Activated CD8-positive, alpha-beta memory T cell treated with anti-CD3 and anti-CD28 coated beads, Interleukin-2, amount 10 ng/mL, durations not matched to agents 7 days and 5 days (primary cell): ENCODE data around the gene HECTD4. TPM values are rescaled to one million over a fixed set of nuclear protein-coding genes. Genes with fewer than 3 reads are reported as not detected.
A peak's percentile ranks its signal among the peaks of the same experiment; 100 is the strongest.

Experiments
- ATAC-seq: fragments of 150-1000 bp; cut with Tn5 transposase; one replicate; pipeline ENCODE4 v1.10.0; 2021; ENCODE audit warnings: moderate library complexity
- CTCF ChIA-PET: fragments of 350-600 bp; sonication (Branson Sonifier 250); formaldehyde crosslinking; loops from one replicate; lab custom pipeline; 2021; ENCODE audit warnings: antibody characterized with exemption; lab: Charles Lee
- DNase-seq: peaks from one replicate; pipeline ENCODE4 v3.0.0-alpha.2; 2020
- H3K27ac Mint-ChIP-seq: one replicate; pipeline ENCODE4 v1.8.0; 2021; ENCODE audit warnings: mild to moderate bottlenecking, mixed read lengths
- H3K27me3 Mint-ChIP-seq: one replicate; pipeline ENCODE4 v1.8.0; 2021; ENCODE audit warnings: mixed read lengths
- H3K36me3 Mint-ChIP-seq: one replicate; pipeline ENCODE4 v1.8.0; 2021; ENCODE audit warnings: mild to moderate bottlenecking, mixed read lengths
- H3K4me1 Mint-ChIP-seq: one replicate; pipeline ENCODE4 v1.8.0; 2021; ENCODE audit warnings: mixed read lengths
- H3K4me3 Mint-ChIP-seq: one replicate; pipeline ENCODE4 v1.8.0; 2021; ENCODE audit warnings: mild to moderate bottlenecking, moderate library complexity, mixed read lengths
- H3K9me3 Mint-ChIP-seq: one replicate; pipeline ENCODE4 v1.8.0; 2022; ENCODE audit warnings: low read depth, mixed read lengths
- total RNA-seq, 2 experiments: library from RNA; stranded (reverse); gene quantifications; one replicate each; pipeline ENCODE4 v1.2.3, GENCODE V29; 2021

Gene HECTD4
- total RNA-seq, 2 experiments from 2014 or later = 49.3 to 55.4 TPM

- CTCF ChIA-PET = interaction anchor here (1.5 kb wide), 1 partner anchor 18 kb away, joined by 6 read pairs; no protein-coding TSS in a partner anchor
- peak; percentile 27 for DNase-seq
- Mint-ChIP-seq H3K27me3 (no peaks in the 10 kb centered on the region), H3K27ac (no peak overlapping the region), H3K4me3 (no peak overlapping the region), H3K9me3 (no peaks in the 10 kb centered on the region), H3K36me3 (peaks cover 68% of the 10 kb centered on the region), H3K4me1 (no peaks in the 10 kb centered on the region)
- no peak for ATAC-seq
These were observed 230.3 kb downstream of the HECTD4 start for GRCh38 chr12:112151766-112152541.

- H3K27ac Mint-ChIP-seq = peak overlapping the region; percentile 9
- H3K27me3 Mint-ChIP-seq = no peaks in the 10 kb centered on the region
- no peak overlapping the region for H3K4me3 Mint-ChIP-seq
- CTCF ChIA-PET = no interaction called here
- no peaks in the 10 kb centered on the region for H3K9me3 Mint-ChIP-seq
- peaks cover 65% of the 10 kb centered on the region for H3K36me3 Mint-ChIP-seq
- ATAC-seq (no peak), DNase-seq (peak; percentile 30)
- no peaks in the 10 kb centered on the region for H3K4me1 Mint-ChIP-seq
These were observed 232.6 kb downstream of the HECTD4 start for GRCh38 chr12:112149596-112149995.

GRCh38 chr12:112148031-112148513 is 234.2 kb downstream of the HECTD4 start:
- H3K4me1 Mint-ChIP-seq = no peaks in the 10 kb centered on the region
- ATAC-seq (no peak), DNase-seq (peak; percentile 29)
- H3K9me3 Mint-ChIP-seq = no peaks in the 10 kb centered on the region
- H3K4me3 Mint-ChIP-seq = no peak overlapping the region
- H3K36me3 Mint-ChIP-seq = peaks cover 60% of the 10 kb centered on the region
- H3K27ac Mint-ChIP-seq = no peak overlapping the region
- CTCF ChIA-PET = interaction anchor here (1.2 to 1.4 kb wide), 2 partner anchors 9 to 15 kb away, joined by 3 read pairs; no protein-coding TSS in a partner anchor
- no peaks in the 10 kb centered on the region for H3K27me3 Mint-ChIP-seq

- no peaks in the 10 kb centered on the region for H3K4me1 Mint-ChIP-seq
- peak; percentile 11 for DNase-seq
- peaks cover 53% of the 10 kb centered on the region for H3K36me3 Mint-ChIP-seq
- H3K27ac Mint-ChIP-seq = no peak overlapping the region
- CTCF ChIA-PET = no interaction called here
- no peaks in the 10 kb centered on the region for H3K9me3 Mint-ChIP-seq
- no peaks in the 10 kb centered on the region for H3K27me3 Mint-ChIP-seq
- no peak for ATAC-seq
- H3K4me3 Mint-ChIP-seq = no peak overlapping the region
These were observed 236.1 kb downstream of the HECTD4 start for GRCh38 chr12:112146123-112146522.

GRCh38 chr12:112140728-112141127 is 241.5 kb downstream of the HECTD4 start:
- Mint-ChIP-seq H3K4me3 (no peak overlapping the region), H3K4me1 (no peaks in the 10 kb centered on the region), H3K27me3 (no peaks in the 10 kb centered on the region), H3K9me3 (no peaks in the 10 kb centered on the region), H3K36me3 (peaks cover 48% of the 10 kb centered on the region), H3K27ac (no peak overlapping the region)
- peak; percentile 19 for DNase-seq
- ATAC-seq = no peak
- CTCF ChIA-PET = no interaction called here

GRCh38 chr12:112134731-112135130 is 247.5 kb downstream of the HECTD4 start:
- Mint-ChIP-seq H3K4me1 (peaks cover 24% of the 10 kb centered on the region), H3K4me3 (no peak overlapping the region), H3K27ac (no peak overlapping the region), H3K27me3 (no peaks in the 10 kb centered on the region), H3K9me3 (no peaks in the 10 kb centered on the region), H3K36me3 (peaks cover 37% of the 10 kb centered on the region)
- ATAC-seq = no peak
- DNase-seq = no peak
- CTCF ChIA-PET = no interaction called here

- H3K9me3 Mint-ChIP-seq = no peaks in the 10 kb centered on the region
- no peak for DNase-seq
- H3K4me1 Mint-ChIP-seq = peaks cover 35% of the 10 kb centered on the region
- H3K36me3 Mint-ChIP-seq = peaks cover 34% of the 10 kb centered on the region
- no peak overlapping the region for H3K4me3 Mint-ChIP-seq
- H3K27me3 Mint-ChIP-seq = no peaks in the 10 kb centered on the region
- CTCF ChIA-PET = interaction anchor here (0.8 to 1.3 kb wide), 5 partner anchors 15 to 120 kb away, joined by 3 to 5 read pairs (median 3); partner anchors contain the start of gene ERP29
- H3K27ac Mint-ChIP-seq = no peak overlapping the region
- no peak for ATAC-seq
These were observed 248.8 kb downstream of the HECTD4 start for GRCh38 chr12:112133418-112133817.

- CTCF ChIA-PET = interaction anchor here (0.6 to 1.3 kb wide), 5 partner anchors 58 to 252 kb away, joined by 3 read pairs; no protein-coding TSS in a partner anchor
- Mint-ChIP-seq H3K4me3 (peak overlapping the region; percentile 33), H3K36me3 (peaks cover 34% of the 10 kb centered on the region), H3K4me1 (peaks cover 50% of the 10 kb centered on the region), H3K9me3 (no peaks in the 10 kb centered on the region), H3K27ac (peak overlapping the region; percentile 56), H3K27me3 (no peaks in the 10 kb centered on the region)
- ATAC-seq = no peak
- no peak for DNase-seq
These were observed 250.5 kb downstream of the HECTD4 start for GRCh38 chr12:112131686-112132085.

GRCh38 chr12:112130441-112130998 is 251.7 kb downstream of the HECTD4 start:
- ATAC-seq = peak; percentile 63
- Mint-ChIP-seq H3K27ac (peak overlapping the region; percentile 90), H3K9me3 (no peaks in the 10 kb centered on the region), H3K36me3 (peaks cover 29% of the 10 kb centered on the region), H3K27me3 (no peaks in the 10 kb centered on the region), H3K4me3 (peak overlapping the region; percentile 69), H3K4me1 (peaks cover 54% of the 10 kb centered on the region)
- CTCF ChIA-PET = interaction anchor here (0.6 to 1.6 kb wide), 10 partner anchors 19 to 256 kb away, joined by 3 to 9 read pairs (median 3); partner anchors contain the start of genes ERP29, NAA25 and TMEM116
- DNase-seq = no peak

- CTCF ChIA-PET = interaction anchor here (0.6 kb wide), 1 partner anchor 182 kb away, joined by 4 read pairs; no protein-coding TSS in a partner anchor
- H3K4me3 Mint-ChIP-seq = peak overlapping the region; percentile 82
- no peak for DNase-seq
- no peak for ATAC-seq
- H3K9me3 Mint-ChIP-seq = no peaks in the 10 kb centered on the region
- H3K27ac Mint-ChIP-seq = peak overlapping the region; percentile 85
- no peaks in the 10 kb centered on the region for H3K27me3 Mint-ChIP-seq
- H3K36me3 Mint-ChIP-seq = peaks cover 11% of the 10 kb centered on the region
- peaks cover 49% of the 10 kb centered on the region for H3K4me1 Mint-ChIP-seq
These were observed 255.3 kb downstream of the HECTD4 start for GRCh38 chr12:112126911-112127310.

GRCh38 chr12:112126000-112126438 is 256.2 kb downstream of the HECTD4 start:
- DNase-seq (no peak), ATAC-seq (no peak)
- H3K4me3 Mint-ChIP-seq = peak overlapping the region; percentile 82
- CTCF ChIA-PET = interaction anchor here (1.2 to 2.8 kb wide), 5 partner anchors 16 to 294 kb away, joined by 3 to 17 read pairs (median 4); partner anchors contain the start of genes ERP29 and NAA25
- H3K27me3 Mint-ChIP-seq = no peaks in the 10 kb centered on the region
- H3K36me3 Mint-ChIP-seq = peaks cover 6% of the 10 kb centered on the region
- H3K27ac Mint-ChIP-seq = peak overlapping the region; percentile 85
- peaks cover 40% of the 10 kb centered on the region for H3K4me1 Mint-ChIP-seq
- H3K9me3 Mint-ChIP-seq = no peaks in the 10 kb centered on the region

GRCh38 chr12:112125250-112125999 is 256.8 kb downstream of the HECTD4 start, which contains the start of gene TRAFD1:
TSS of gene TRAFD1 (plus strand) at chr12:112125560. CDS start at chr12:112130523, 4,963 bp downstream.
- CTCF ChIA-PET = interaction anchor here (1.0 to 2.8 kb wide), 7 partner anchors 16 to 295 kb away, joined by 3 to 17 read pairs (median 4); partner anchors contain the start of genes ERP29 and NAA25
- peak; percentile 100 for ATAC-seq
- no peaks in the 10 kb centered on the region for H3K9me3 Mint-ChIP-seq
- peaks cover 36% of the 10 kb centered on the region for H3K4me1 Mint-ChIP-seq
- peaks cover 5% of the 10 kb centered on the region for H3K36me3 Mint-ChIP-seq
- peak; percentile 99 for DNase-seq
- peak within 1 kb of the TSS; percentile 82 for H3K4me3 Mint-ChIP-seq
- H3K27ac Mint-ChIP-seq = peak within 1 kb of the TSS; percentile 85
- H3K27me3 Mint-ChIP-seq = no peaks in the 10 kb centered on the region
